Gastrocnemius medialis (tissue), 4 donors: ENCODE measurements around the gene RASAL2.

Source experiments
- CTCF ChIP-seq, 5 experiments: fragments of 450-650 bp in 3 of 5; fragments of 200-600 bp in 2 of 5; sonication (generic) in 2 of 5; IDR thresholded peaks in 4 of 5; conservative IDR thresholded peaks in 1 of 5; 1 replicate in 4 of 5; 2 replicates in 1 of 5; pipeline ENCODE4 v1.5.1; 2016 to 2019; ENCODE audit warnings: antibody characterized with exemption in 5 of 5, mild to moderate bottlenecking in 3 of 5, moderate library complexity in 3 of 5
- POLR2A ChIP-seq, 2 donors: fragments of 450-650 bp; IDR thresholded peaks; one replicate each; pipeline ENCODE4 v1.6.1; 2017; ENCODE audit warnings: antibody characterized with exemption in 2 of 2, mild to moderate bottlenecking in 2 of 2, moderate library complexity in 2 of 2

- TF ChIP-seq CTCF (IDR thresholded peaks at IDR 0.05 in 4 of 5, conservative IDR thresholded peaks at IDR 0.05 in 1 of 5) = no peak
- no peak for TF ChIP-seq POLR2A (IDR thresholded peaks at IDR 0.05)
These were observed 282.1 kb downstream of the RASAL2 start for GRCh38 chr1:178376008-178376407.
